Mesothelial cell of epicardium (in vitro differentiated cells): ENCODE results near the gene ZNF592. TPM values are rescaled to one million over a fixed set of nuclear protein-coding genes. Genes with fewer than 3 reads are reported as not detected.

Experiments used
- DNase-seq, 2 experiments: peaks; one replicate each; pipeline ENCODE4 v3.0.0; 2021; ENCODE audit warnings: low spot score in 2 of 2; ENCODE audit not compliant: unreplicated experiment in 2 of 2
- H3K27ac Mint-ChIP-seq: 2 replicates; pipeline ENCODE4 v1.8.0; 2021; ENCODE audit warnings: mixed read lengths
- H3K27me3 Mint-ChIP-seq: 2 replicates; pipeline ENCODE4 v1.8.0; 2021; ENCODE audit warnings: low read depth, mixed read lengths
- H3K36me3 Mint-ChIP-seq: 2 replicates; pipeline ENCODE4 v1.8.0; 2021; ENCODE audit warnings: mixed read lengths
- H3K4me1 Mint-ChIP-seq: 2 replicates; pipeline ENCODE4 v1.8.0; 2021; ENCODE audit warnings: mixed read lengths
- H3K4me3 Mint-ChIP-seq: 2 replicates; pipeline ENCODE4 v1.8.0; 2021; ENCODE audit warnings: mild to moderate bottlenecking, moderate library complexity, mixed read lengths
- H3K9me3 Mint-ChIP-seq: 2 replicates; pipeline ENCODE4 v1.8.0; 2021; ENCODE audit warnings: mixed read lengths
- total RNA-seq: library from RNA; stranded (reverse); gene quantifications from 3 replicates; pipeline ENCODE4 v1.2.1, GENCODE V29; 2021
- TF ChIP-seq, protein P1 (sequence below): fragments of 200-600 bp; sonication (generic); IDR thresholded peaks from one replicate; pipeline ENCODE4 v1.5.0; 2021; ENCODE audit warnings: antibody characterized with exemption; ENCODE audit not compliant: unreplicated experiment

ZNF592 gene
- total RNA-seq, 1 donor from 2014 or later = 32.8 TPM

DNA sequence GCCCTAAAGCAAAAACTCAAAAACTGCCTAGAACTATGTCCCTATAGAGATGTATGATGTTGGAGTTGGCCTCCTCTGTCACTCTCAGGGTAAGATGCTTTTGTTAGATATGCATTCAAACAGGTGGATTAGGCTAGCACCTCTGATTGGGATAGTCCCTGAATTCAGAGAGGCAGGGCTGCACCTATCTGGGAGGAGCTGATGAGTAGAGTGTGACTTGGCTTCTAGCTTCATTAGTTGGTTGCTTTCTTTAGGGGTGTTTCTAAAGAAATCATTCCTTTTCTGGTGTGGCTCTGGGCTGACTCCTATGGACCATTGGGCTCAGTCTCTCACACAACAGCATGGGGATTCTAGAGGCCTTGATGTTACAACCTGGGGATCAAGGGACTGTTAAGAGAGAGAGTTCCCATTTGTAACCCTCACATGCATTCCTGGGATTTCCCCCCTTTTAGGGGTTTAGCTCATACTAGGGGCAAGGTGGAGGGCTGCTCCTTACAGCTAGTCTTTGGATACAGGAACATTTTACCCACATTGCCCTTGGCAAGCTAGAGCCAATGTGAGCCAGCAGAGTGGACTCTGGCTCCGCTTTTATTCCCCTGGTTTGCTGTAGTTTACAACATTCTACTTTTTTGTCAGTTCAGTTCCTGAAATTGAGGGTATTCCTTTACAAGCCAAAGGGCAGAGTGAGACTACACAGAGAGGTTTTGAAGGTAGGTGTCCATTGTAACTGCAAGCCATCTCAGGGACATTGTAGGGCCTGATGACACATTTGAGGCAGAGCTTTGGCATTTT, 7.5 kb downstream of the ZNF592 start:
- Mint-ChIP-seq H3K27ac (no peak overlapping the region), H3K36me3 (peaks cover 9% of the 10 kb centered on the region), H3K9me3 (no peaks in the 10 kb centered on the region), H3K4me3 (no peak overlapping the region), H3K4me1 (peaks cover 20% of the 10 kb centered on the region), H3K27me3 (no peaks in the 10 kb centered on the region)
- DNase-seq = no peak
- TF ChIP-seq, protein P1, sequence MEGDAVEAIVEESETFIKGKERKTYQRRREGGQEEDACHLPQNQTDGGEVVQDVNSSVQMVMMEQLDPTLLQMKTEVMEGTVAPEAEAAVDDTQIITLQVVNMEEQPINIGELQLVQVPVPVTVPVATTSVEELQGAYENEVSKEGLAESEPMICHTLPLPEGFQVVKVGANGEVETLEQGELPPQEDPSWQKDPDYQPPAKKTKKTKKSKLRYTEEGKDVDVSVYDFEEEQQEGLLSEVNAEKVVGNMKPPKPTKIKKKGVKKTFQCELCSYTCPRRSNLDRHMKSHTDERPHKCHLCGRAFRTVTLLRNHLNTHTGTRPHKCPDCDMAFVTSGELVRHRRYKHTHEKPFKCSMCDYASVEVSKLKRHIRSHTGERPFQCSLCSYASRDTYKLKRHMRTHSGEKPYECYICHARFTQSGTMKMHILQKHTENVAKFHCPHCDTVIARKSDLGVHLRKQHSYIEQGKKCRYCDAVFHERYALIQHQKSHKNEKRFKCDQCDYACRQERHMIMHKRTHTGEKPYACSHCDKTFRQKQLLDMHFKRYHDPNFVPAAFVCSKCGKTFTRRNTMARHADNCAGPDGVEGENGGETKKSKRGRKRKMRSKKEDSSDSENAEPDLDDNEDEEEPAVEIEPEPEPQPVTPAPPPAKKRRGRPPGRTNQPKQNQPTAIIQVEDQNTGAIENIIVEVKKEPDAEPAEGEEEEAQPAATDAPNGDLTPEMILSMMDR = no peak

DNA sequence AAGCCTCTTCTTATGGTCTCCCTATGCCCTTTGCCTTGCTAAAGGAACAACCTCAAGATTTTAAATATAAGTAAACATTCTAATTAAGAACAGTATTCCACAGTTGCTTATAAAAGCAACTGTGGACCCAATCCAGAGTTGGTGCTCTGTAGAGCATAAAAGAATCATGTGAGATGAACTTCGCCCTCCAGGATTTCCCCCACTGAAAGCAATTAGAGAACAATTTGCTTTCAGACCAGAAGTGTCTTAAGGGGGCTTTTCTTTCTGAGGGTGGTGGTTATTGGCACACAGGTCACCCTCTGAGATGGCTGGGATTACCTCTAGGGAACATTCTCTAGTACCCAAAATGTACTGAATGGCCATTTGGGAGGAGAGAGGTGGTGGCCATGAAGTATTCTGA, 10.6 kb downstream of the ZNF592 start:
- Mint-ChIP-seq H3K4me1 (peaks cover 3% of the 10 kb centered on the region), H3K4me3 (no peak overlapping the region), H3K36me3 (peaks cover 4% of the 10 kb centered on the region), H3K9me3 (no peaks in the 10 kb centered on the region), H3K27me3 (no peaks in the 10 kb centered on the region), H3K27ac (no peak overlapping the region)
- TF ChIP-seq, protein P1 = no peak
- no peak for DNase-seq

GRCh38 chr15:84760219-84760618, 11.8 kb downstream of the ZNF592 start:
- Mint-ChIP-seq H3K4me1 (peaks cover 3% of the 10 kb centered on the region), H3K36me3 (peaks cover 9% of the 10 kb centered on the region)

GRCh38 chr15:84761607-84762131, 13.3 kb downstream of the ZNF592 start:
- DNase-seq = no peak
- no peak overlapping the region for H3K4me3 Mint-ChIP-seq
- no peak overlapping the region for H3K27ac Mint-ChIP-seq
- no peaks in the 10 kb centered on the region for H3K9me3 Mint-ChIP-seq
- H3K27me3 Mint-ChIP-seq = no peaks in the 10 kb centered on the region
- H3K4me1 Mint-ChIP-seq = peaks cover 3% of the 10 kb centered on the region
- TF ChIP-seq, protein P1 = no peak
- H3K36me3 Mint-ChIP-seq = peaks cover 13% of the 10 kb centered on the region

More at GRCh38 chr15:84760219-84760618, 11.8 kb downstream of the ZNF592 start:
- Mint-ChIP-seq H3K27ac (no peak overlapping the region), H3K4me3 (no peak overlapping the region), H3K9me3 (no peaks in the 10 kb centered on the region), H3K27me3 (no peaks in the 10 kb centered on the region)
- TF ChIP-seq, protein P1 = no peak
- no peak for DNase-seq

- Mint-ChIP-seq H3K9me3 (no peaks in the 10 kb centered on the region), H3K36me3 (peaks cover 14% of the 10 kb centered on the region), H3K27ac (no peak overlapping the region), H3K27me3 (no peaks in the 10 kb centered on the region), H3K4me3 (no peak overlapping the region), H3K4me1 (peaks cover 3% of the 10 kb centered on the region)
- TF ChIP-seq, protein P1 = no peak
- DNase-seq = no peak
Observed at GRCh38 chr15:84762840-84763572, 14.6 kb downstream of the ZNF592 start.
